K562 (cell line): ENCODE results near the gene TPM4. TPM values are rescaled to one million over a fixed set of nuclear protein-coding genes. Genes with fewer than 3 reads are reported as not detected.

Experiments
- ATAC-seq: fragments of 200-7000 bp; cut with Tn5 transposase; 3 replicates; pipeline ENCODE4 v1.9.1; 2020; ENCODE audit warnings: moderate library complexity
- BruUV-seq: library from RNA; stranded (reverse); fragments of 400-500 nt; replicated peaks from 2 replicates; lab custom pipeline; 2021; lab: Mats Ljungman, UMichigan
- CTCF ChIA-PET: fragments of 300-600 bp; formaldehyde crosslinking; extraction: SDS; loops from one replicate; lab custom pipeline; 2021; ENCODE audit warnings: low intra/inter-chr PET ratio; lab: Yijun Ruan, JAX
- POLR2A ChIA-PET: fragments of 300-600, 350-650 bp; sonication (Branson Sonifier 250); formaldehyde crosslinking; extraction: SDS; loops from one replicate; lab custom pipeline; 2021; ENCODE audit warnings: antibody characterized with exemption, inconsistent platforms; lab: Yijun Ruan, JAX
- DNase-seq, 4 experiments: peaks; one replicate each; pipeline versions ENCODE4 v3.0.0 to v3.0.0-alpha.2; 2011 to 2018; ENCODE audit warnings: low spot score in 3 of 4, mixed read lengths in 3 of 4; ENCODE audit errors: extremely low read depth in 1 of 4
- FAIRE-seq: peaks from 2 replicates; lab custom pipeline; 2011; peaks lifted over from hg19 to GRCh38; lab: Jason Lieb, UNC
- H2AFZ ChIP-seq: 2 replicates; pipeline ENCODE4 v1.6.0; 2011; ENCODE audit warnings: low read depth, low read length, control low read depth, inconsistent platforms
- H3K27ac ChIP-seq: fragments of 200-600 bp; 3 replicates; pipeline ENCODE4 v1.8.0; 2011; ENCODE audit warnings: low read depth, mild to moderate bottlenecking, control low read depth, inconsistent platforms, low read length, moderate library complexity, mixed read lengths; ENCODE audit errors: extremely low read depth
- H3K27me3 ChIP-seq, 2 experiments: fragments of 300-600 bp in 1 of 2; 2 replicates in 1 of 2; 3 replicates in 1 of 2; pipeline versions ENCODE4 v1.6.0 to v1.8.0; 2011; ENCODE audit warnings: inconsistent platforms in 2 of 2, low read length in 2 of 2, mild to moderate bottlenecking in 1 of 2, mixed read lengths in 1 of 2, moderate library complexity in 1 of 2; ENCODE audit not compliant: control insufficient read depth in 2 of 2, insufficient read depth in 2 of 2
- H3K36me3 ChIP-seq: fragments of 300-600 bp; 3 replicates; pipeline ENCODE4 v1.8.0; 2011; ENCODE audit warnings: mild to moderate bottlenecking, low read length, inconsistent platforms; ENCODE audit not compliant: control insufficient read depth, insufficient read depth
- H3K4me1 ChIP-seq, 2 experiments: fragments of 200-600 bp in 1 of 2; replicated peaks in 1 of 2; 2 replicates in 1 of 2; 3 replicates in 1 of 2; pipeline versions ENCODE4 v1.5.1 to v1.8.0; 2011; ENCODE audit warnings: inconsistent platforms in 2 of 2, low read length in 2 of 2, mild to moderate bottlenecking in 1 of 2, mixed read lengths in 1 of 2, moderate library complexity in 1 of 2; ENCODE audit not compliant: control insufficient read depth in 2 of 2, insufficient read depth in 2 of 2
- H3K4me2 ChIP-seq: 2 replicates; pipeline ENCODE4 v1.6.1; 2011; ENCODE audit warnings: low read length, control low read depth, inconsistent platforms, mixed read lengths; ENCODE audit not compliant: insufficient read depth
- H3K4me3 ChIP-seq: fragments of 200-600 bp; sonication (generic), shearing (Covaris generic); 2 replicates; pipeline ENCODE4 v1.5.1; 2016; ENCODE audit warnings: control low read depth, inconsistent platforms
- H3K79me2 ChIP-seq: fragments of 200-600 bp; 3 replicates; pipeline ENCODE4 v1.8.0; 2011; ENCODE audit warnings: low read length, inconsistent platforms; ENCODE audit not compliant: control insufficient read depth, insufficient read depth
- H3K9ac ChIP-seq, 2 experiments: 2 replicates each; pipeline versions ENCODE4 v1.6.0 to v1.6.1; 2011; ENCODE audit warnings: low read depth in 2 of 2, low read length in 2 of 2, control low read depth in 1 of 2, inconsistent platforms in 1 of 2, mild to moderate bottlenecking in 1 of 2, mixed read lengths in 1 of 2; ENCODE audit not compliant: insufficient read depth in 1 of 2
- H3K9me1 ChIP-seq: one replicate; pipeline ENCODE4 v1.6.0; 2011; ENCODE audit warnings: inconsistent platforms, mild to moderate bottlenecking, low read length, moderate library complexity; ENCODE audit not compliant: control insufficient read depth, insufficient read depth
- H3K9me3 ChIP-seq: replicated peaks from 2 replicates; pipeline ENCODE4 v1.5.1; 2011; ENCODE audit warnings: low read depth, low read length, inconsistent platforms; ENCODE audit not compliant: control insufficient read depth, insufficient read depth
- H4K20me1 ChIP-seq: replicated peaks from 2 replicates; pipeline ENCODE4 v1.6.1; 2011; ENCODE audit warnings: low read length, inconsistent platforms, mixed read lengths; ENCODE audit not compliant: control insufficient read depth, insufficient read depth
- BHLHE40 ChIP-seq: IDR thresholded peaks from 2 replicates; pipeline ENCODE4 v1.6.1; 2011; ENCODE audit warnings: low read length, improper control_type of control experiment
- C11orf30 ChIP-seq: fragments of 450-650 bp; IDR thresholded peaks from 2 replicates; pipeline ENCODE4 v1.6.1; 2016; ENCODE audit warnings: low read depth, mild to moderate bottlenecking
- CCNT2 ChIP-seq: IDR thresholded peaks from 2 replicates; pipeline ENCODE4 v1.6.1; 2011; ENCODE audit warnings: borderline replicate concordance, low read depth, mild to moderate bottlenecking, moderate library complexity, mixed read lengths, low read length; ENCODE audit not compliant: insufficient read length; ENCODE audit errors: extremely low read depth
- RBM25 ChIP-seq: fragments of 200-400 bp; formaldehyde crosslinking; IDR thresholded peaks from 2 replicates; pipeline ENCODE4 v1.6.1; 2018; ENCODE audit warnings: low read length, low read depth, moderate library complexity; ENCODE audit not compliant: severe bottlenecking
- SIN3B ChIP-seq: fragments of 450-650 bp; IDR thresholded peaks from 2 replicates; pipeline ENCODE4 v1.6.1; 2017; ENCODE audit warnings: low read depth, mild to moderate bottlenecking, moderate library complexity
- SIX5 ChIP-seq, 2 experiments: IDR thresholded peaks; 2 replicates each; pipeline ENCODE4 v1.6.1; 2011; ENCODE audit warnings: low read length in 2 of 2, borderline replicate concordance in 1 of 2, low read depth in 1 of 2, mild to moderate bottlenecking in 1 of 2, moderate library complexity in 1 of 2; ENCODE audit not compliant: insufficient read depth in 1 of 2
- TCFL5 ChIP-seq: fragments of 250-450 bp; sonication (Bioruptor Pico); conservative IDR thresholded peaks from 2 replicates; pipeline ENCODE4 v1.6.1; 2021; ENCODE audit warnings: mild to moderate bottlenecking, moderate library complexity, matching md5 sums
- ZNF232 ChIP-seq: sonication (generic); formaldehyde crosslinking; IDR thresholded peaks from 2 replicates; pipeline ENCODE4 v1.8.0; 2022; ENCODE audit warnings: mild to moderate bottlenecking, missing genetic modification reagents
- ZNF24 ChIP-seq: fragments of 450-650 bp; IDR thresholded peaks from 2 replicates; pipeline ENCODE4 v1.6.1; 2016
- ZNF436 ChIP-seq: fragments of 250-450, 450-650 bp; sonication (Bioruptor Pico); formaldehyde crosslinking; IDR thresholded peaks from 2 replicates; pipeline ENCODE4 v1.7.0; 2020; ENCODE audit warnings: mild to moderate bottlenecking
- WGBS: fragments of 100-300 bp; shearing (Covaris generic); methylation state at CpG from one replicate; pipeline ENCODE4 v1.1.6; 2016; ENCODE audit warnings: low coverage, mixed read lengths; ENCODE audit not compliant: insufficient coverage; ENCODE audit errors: missing lambda C conversion rate; 5-methylcytosine and 5-hydroxymethylcytosine counted together
- in situ Hi-C: fragments of 300-500 bp; cut with MboI; formaldehyde crosslinking; loops from 4 replicates; pipeline ENCODE4 v1.15.0; 2018; ENCODE audit warnings: inconsistent platforms, mixed read lengths
- intact Hi-C: fragments of 100-400 bp; cut with micrococcal nuclease; formaldehyde crosslinking; loops from 2 replicates; pipeline ENCODE4 v1.14.2; 2022
- polyA plus RNA-seq, 8 experiments: library from polyadenylated mRNA; depleted of rRNA in 4 of 8; stranded (reverse) in 5 of 8; unstranded in 3 of 8; fragments of >200 nt; fragmentation: Nextera tagmentation in 2 of 8; fragmentation: Illumina TruSeq in 1 of 8; extraction: Ambion mirVana in 2 of 8; extraction: Trizol in 1 of 8; gene quantifications; 2 replicates each; pipeline versions ENCODE4 v1.2.1 to v1.2.3, GENCODE V29; 2011 to 2014; ENCODE audit warnings: inconsistent platforms in 1 of 8, missing spikeins in 1 of 8
- total RNA-seq, 7 experiments: library from RNA; depleted of rRNA in 6 of 7; stranded (reverse); fragments of >200 nt in 6 of 7; fragmentation: Illumina TruSeq in 2 of 7; extraction: Trizol in 2 of 7; gene quantifications; 2 replicates each; pipeline versions ENCODE4 v1.2.1 to v1.2.3, GENCODE V29; 2011 to 2021; ENCODE audit warnings: low replicate concordance in 1 of 7
- TF ChIP-seq, protein P1 (sequence below): fragments of 250-450 bp; sonication (Bioruptor Pico); IDR thresholded peaks from 2 replicates; pipeline ENCODE4 v1.4.0; 2020; ENCODE audit warnings: mild to moderate bottlenecking, moderate library complexity, borderline replicate concordance
- TF ChIP-seq, protein P2 (sequence below): conservative IDR thresholded peaks from 2 replicates; pipeline ENCODE4 v1.6.1; 2011; ENCODE audit warnings: low read depth, mild to moderate bottlenecking, low read length; ENCODE audit not compliant: control insufficient read depth
- TF ChIP-seq, protein P3 (sequence below), 2 experiments: fragments of 450-650 bp in 1 of 2; sonication (generic) in 1 of 2; formaldehyde crosslinking in 1 of 2; IDR thresholded peaks in 1 of 2; conservative IDR thresholded peaks in 1 of 2; 2 replicates each; pipeline versions ENCODE4 v1.6.1 to v1.8.1; 2016 to 2023; ENCODE audit warnings: mild to moderate bottlenecking in 2 of 2, moderate library complexity in 2 of 2, inconsistent platforms in 1 of 2, missing genetic modification reagents in 1 of 2

Gene TPM4
- total and polyA plus RNA-seq, 9 of the 15 experiments (the other 6 are each of a cell fraction or from before 2014, with no cell fraction given), result 28.1 to 111 (median 77.4) TPM

DNA sequence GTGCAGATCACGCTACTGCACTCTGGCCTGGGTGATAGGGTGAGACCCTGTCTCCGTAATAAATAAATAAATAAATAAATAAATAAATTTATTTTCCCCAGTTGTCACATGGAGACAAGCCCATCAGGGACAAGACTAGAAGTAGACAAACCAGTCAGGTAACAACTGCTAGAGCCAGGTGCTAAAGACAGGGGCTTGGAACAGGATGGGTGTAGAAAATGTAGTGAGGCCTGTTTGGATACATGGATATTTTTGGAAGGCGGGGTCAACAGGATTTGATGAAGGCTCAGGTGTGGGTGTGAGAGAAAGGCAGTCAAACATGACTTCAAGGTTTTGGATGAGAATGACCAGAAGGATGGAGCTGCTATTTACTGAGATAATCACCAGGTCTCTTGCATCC lies 27.7 kb upstream of the TPM4 start:
- H3K9me3 ChIP-seq, result no peaks in the 10 kb centered on the region
- H3K9me1 ChIP-seq, result no peaks in the 10 kb centered on the region
- no peak overlapping the region for H3K4me3 ChIP-seq
- H4K20me1 ChIP-seq, result no peaks in the 10 kb centered on the region
- H3K27ac ChIP-seq, result no peak overlapping the region
- no peaks in the 10 kb centered on the region for H3K79me2 ChIP-seq
- H2AFZ ChIP-seq, result no peak overlapping the region
- no peak overlapping the region for H3K4me2 ChIP-seq
- no peaks in the 10 kb centered on the region; a peak in 1 of 5 replicates for H3K4me1 ChIP-seq
- DNase-seq (no peak), FAIRE-seq (no peak), ATAC-seq (no peak)
- no TSS peak for BruUV-seq
- H3K36me3 ChIP-seq, result no peaks in the 10 kb centered on the region
- CTCF ChIA-PET, result interaction anchor here (0.6 to 0.7 kb wide), 2 partner anchors 63 to 418 kb away, joined by 3 read pairs; partner anchors contain the start of gene RAB8A
- intact Hi-C loops, result loop anchor here (10.0 kb wide), 1 partner anchor 424 kb away; no protein-coding TSS in a partner anchor
- in situ Hi-C loops, result loop anchor here (10.0 kb wide), 1 partner anchor 336 kb away; no protein-coding TSS in a partner anchor
- WGBS, result 0% methylated on average over 3 of the region's 3 CpGs
- no peak overlapping the region for H3K9ac ChIP-seq
- TF ChIP-seq CCNT2 (no peak), TCFL5 (CRISPR knock-in tag) (no peak), RBM25 (no peak), SIX5 (IDR thresholded peaks at IDR 0.05; ENCODE audit: borderline replicate concordance in 1 of 2, insufficient read depth in 1 of 2, low read depth in 1 of 2, low read length in 2 of 2) (no peak), SIN3B (no peak), C11orf30 (no peak), BHLHE40 (no peak), ZNF24 (no peak), ZNF232 (CRISPR knock-in tag) (no peak), ZNF436 (no peak)
- TF ChIP-seq, protein P1, sequence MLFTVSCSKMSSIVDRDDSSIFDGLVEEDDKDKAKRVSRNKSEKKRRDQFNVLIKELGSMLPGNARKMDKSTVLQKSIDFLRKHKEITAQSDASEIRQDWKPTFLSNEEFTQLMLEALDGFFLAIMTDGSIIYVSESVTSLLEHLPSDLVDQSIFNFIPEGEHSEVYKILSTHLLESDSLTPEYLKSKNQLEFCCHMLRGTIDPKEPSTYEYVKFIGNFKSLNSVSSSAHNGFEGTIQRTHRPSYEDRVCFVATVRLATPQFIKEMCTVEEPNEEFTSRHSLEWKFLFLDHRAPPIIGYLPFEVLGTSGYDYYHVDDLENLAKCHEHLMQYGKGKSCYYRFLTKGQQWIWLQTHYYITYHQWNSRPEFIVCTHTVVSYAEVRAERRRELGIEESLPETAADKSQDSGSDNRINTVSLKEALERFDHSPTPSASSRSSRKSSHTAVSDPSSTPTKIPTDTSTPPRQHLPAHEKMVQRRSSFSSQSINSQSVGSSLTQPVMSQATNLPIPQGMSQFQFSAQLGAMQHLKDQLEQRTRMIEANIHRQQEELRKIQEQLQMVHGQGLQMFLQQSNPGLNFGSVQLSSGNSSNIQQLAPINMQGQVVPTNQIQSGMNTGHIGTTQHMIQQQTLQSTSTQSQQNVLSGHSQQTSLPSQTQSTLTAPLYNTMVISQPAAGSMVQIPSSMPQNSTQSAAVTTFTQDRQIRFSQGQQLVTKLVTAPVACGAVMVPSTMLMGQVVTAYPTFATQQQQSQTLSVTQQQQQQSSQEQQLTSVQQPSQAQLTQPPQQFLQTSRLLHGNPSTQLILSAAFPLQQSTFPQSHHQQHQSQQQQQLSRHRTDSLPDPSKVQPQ (CRISPR knock-in tag), result no peak
- TF ChIP-seq, protein P2, sequence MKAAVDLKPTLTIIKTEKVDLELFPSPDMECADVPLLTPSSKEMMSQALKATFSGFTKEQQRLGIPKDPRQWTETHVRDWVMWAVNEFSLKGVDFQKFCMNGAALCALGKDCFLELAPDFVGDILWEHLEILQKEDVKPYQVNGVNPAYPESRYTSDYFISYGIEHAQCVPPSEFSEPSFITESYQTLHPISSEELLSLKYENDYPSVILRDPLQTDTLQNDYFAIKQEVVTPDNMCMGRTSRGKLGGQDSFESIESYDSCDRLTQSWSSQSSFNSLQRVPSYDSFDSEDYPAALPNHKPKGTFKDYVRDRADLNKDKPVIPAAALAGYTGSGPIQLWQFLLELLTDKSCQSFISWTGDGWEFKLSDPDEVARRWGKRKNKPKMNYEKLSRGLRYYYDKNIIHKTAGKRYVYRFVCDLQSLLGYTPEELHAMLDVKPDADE, result no peak
- TF ChIP-seq, protein P3, sequence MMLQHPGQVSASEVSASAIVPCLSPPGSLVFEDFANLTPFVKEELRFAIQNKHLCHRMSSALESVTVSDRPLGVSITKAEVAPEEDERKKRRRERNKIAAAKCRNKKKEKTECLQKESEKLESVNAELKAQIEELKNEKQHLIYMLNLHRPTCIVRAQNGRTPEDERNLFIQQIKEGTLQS (IDR thresholded peaks at IDR 0.05), result no peak
- TF ChIP-seq, protein P3 (CRISPR knock-in tag; conservative IDR thresholded peaks at IDR 0.05), result no peak
- peaks cover 0 to 26% of the 10 kb centered on the region in 2 experiments; a peak in 3 of 5 replicates for H3K27me3 ChIP-seq
- POLR2A ChIA-PET, result interaction anchor here (0.7 to 0.9 kb wide), 2 partner anchors 62 to 65 kb away, joined by 3 read pairs; no protein-coding TSS in a partner anchor
